Activated CD4-positive, alpha-beta T cell treated with anti-CD3 and anti-CD28 coated beads, Interleukin-2, amount 50 U/mL, for 4 hours (primary cell): ENCODE data around the gene COG5.

Source experiments
- DNase-seq, 2 experiments: peaks; one replicate each; pipeline ENCODE4 v3.0.0-alpha.2; 2020

COG5 gene

GRCh38 chr7:107387573-107388219, 176.0 kb downstream of the COG5 start:
- no peak for DNase-seq

GRCh38 chr7:107387128-107387527, 176.6 kb downstream of the COG5 start:
- no peak for DNase-seq

GRCh38 chr7:107386548-107387102, 177.1 kb downstream of the COG5 start:
- no peak for DNase-seq

- DNase-seq: no peak
These were observed 179.7 kb downstream of the COG5 start for GRCh38 chr7:107384025-107384424.

GRCh38 chr7:107383203-107383602, 180.5 kb downstream of the COG5 start:
- no peak for DNase-seq

GRCh38 chr7:107381453-107381852, 182.3 kb downstream of the COG5 start:
- no peak for DNase-seq

- DNase-seq: no peak
These were observed 190.4 kb downstream of the COG5 start for GRCh38 chr7:107373354-107373753.

GRCh38 chr7:107372298-107372697, 191.4 kb downstream of the COG5 start:
- no peak for DNase-seq

GRCh38 chr7:107370816-107371215, 192.9 kb downstream of the COG5 start:
- no peak for DNase-seq

GRCh38 chr7:107364787-107365186, 198.9 kb downstream of the COG5 start:
- DNase-seq: no peak

- no peak for DNase-seq
These were observed 204.0 kb downstream of the COG5 start for GRCh38 chr7:107359520-107360316.

- DNase-seq: no peak
These were observed 208.1 kb downstream of the COG5 start for GRCh38 chr7:107355616-107356015.

GRCh38 chr7:107354640-107355039, 209.1 kb downstream of the COG5 start:
- no peak for DNase-seq

- no peak for DNase-seq
These were observed 210.0 kb downstream of the COG5 start for GRCh38 chr7:107353701-107354100.

GRCh38 chr7:107345898-107346297, 217.8 kb downstream of the COG5 start:
- DNase-seq: no peak

GRCh38 chr7:107344799-107345198, 218.9 kb downstream of the COG5 start:
- no peak for DNase-seq

GRCh38 chr7:107344286-107344685, 219.4 kb downstream of the COG5 start:
- DNase-seq: no peak

- no peak for DNase-seq
These were observed 225.6 kb downstream of the COG5 start for GRCh38 chr7:107338080-107338479.

- no peak for DNase-seq
These were observed 231.0 kb downstream of the COG5 start for GRCh38 chr7:107332488-107333269.

- no peak for DNase-seq
These were observed 233.2 kb downstream of the COG5 start for GRCh38 chr7:107330478-107330877.

GRCh38 chr7:107327986-107328569, 235.6 kb downstream of the COG5 start:
- no peak for DNase-seq

- DNase-seq: no peak
These were observed 237.7 kb downstream of the COG5 start for GRCh38 chr7:107326061-107326460.

- no peak for DNase-seq
These were observed 241.7 kb downstream of the COG5 start for GRCh38 chr7:107322015-107322414.
